CD4-positive, alpha-beta T cell (primary cell): ENCODE results near the gene CSNK1A1L. TPM values are rescaled to one million over a fixed set of nuclear protein-coding genes. Genes with fewer than 3 reads are reported as not detected.

Experiments
- total RNA-seq, 174 experiments: library from RNA in 2 of 174; stranded (reverse) in 2 of 174; gene quantifications; one replicate each; pipeline ENCODE4 v1.2.3 and lab custom pipeline; 2021 to 2026

The CSNK1A1L gene
- total RNA-seq, 2 experiments from 2014 or later: not detected

Other genes starting within 250 kb of the CSNK1A1L start
- gene SMAD9, start 185.4 kb downstream of the CSNK1A1L start, total RNA-seq: not detected
- gene ALG5, start 106.3 kb downstream of the CSNK1A1L start, total RNA-seq: 10 to 100 TPM; 14.4 to 15.1 TPM
- gene EXOSC8, start 104.9 kb downstream of the CSNK1A1L start, total RNA-seq: 10 to 100 TPM; 40.1 to 48.0 TPM
- gene SUPT20H, start 46.0 kb downstream of the CSNK1A1L start, total RNA-seq: 10 to 100 TPM; 61.7 to 63.1 TPM